Mammary epithelial cell (primary cell): ENCODE measurements around the gene EFCAB10.

ENCODE experiments used
- CTCF ChIP-seq, 2 donors: IDR thresholded peaks in 1 of 2; conservative IDR thresholded peaks in 1 of 2; 2 replicates each; pipeline ENCODE4 v1.5.1; 2011 to 2012; ENCODE audit warnings: inconsistent platforms in 2 of 2, low read length in 2 of 2, mild to moderate bottlenecking in 2 of 2, control low read depth in 1 of 2, low read depth in 1 of 2; ENCODE audit not compliant: insufficient read depth in 1 of 2; ENCODE audit errors: extremely low read depth in 1 of 2
- EZH2 ChIP-seq: IDR thresholded peaks from 2 replicates; pipeline ENCODE4 v1.6.1; 2012; ENCODE audit warnings: low read length, inconsistent platforms, borderline replicate concordance

- TF ChIP-seq CTCF (conservative IDR thresholded peaks at IDR 0.05 in 1 of 2, IDR thresholded peaks at IDR 0.05 in 1 of 2; ENCODE audit: extremely low read depth in 1 of 2, insufficient read depth in 1 of 2, low read depth in 1 of 2, low read length in 2 of 2), result no peak
- TF ChIP-seq EZH2, result no peak
Measured at GRCh38 chr7:105581066-105581811, at the start of gene EFCAB10.
